NCI-H1436 treated with DMSO at 0.1 percent for 48 hours (cell line): ENCODE results near the gene LBHD2.
"Not testable (repeated sequence)": the region's sequence is repeated elsewhere in the genome, so short reads cannot be mapped to it uniquely, and the experiment has no call there.

ENCODE experiments used
- DNase-seq: peaks from one replicate; lab custom pipeline; 2025; lab: John Stamatoyannopoulos, UW

Gene LBHD2

DNA sequence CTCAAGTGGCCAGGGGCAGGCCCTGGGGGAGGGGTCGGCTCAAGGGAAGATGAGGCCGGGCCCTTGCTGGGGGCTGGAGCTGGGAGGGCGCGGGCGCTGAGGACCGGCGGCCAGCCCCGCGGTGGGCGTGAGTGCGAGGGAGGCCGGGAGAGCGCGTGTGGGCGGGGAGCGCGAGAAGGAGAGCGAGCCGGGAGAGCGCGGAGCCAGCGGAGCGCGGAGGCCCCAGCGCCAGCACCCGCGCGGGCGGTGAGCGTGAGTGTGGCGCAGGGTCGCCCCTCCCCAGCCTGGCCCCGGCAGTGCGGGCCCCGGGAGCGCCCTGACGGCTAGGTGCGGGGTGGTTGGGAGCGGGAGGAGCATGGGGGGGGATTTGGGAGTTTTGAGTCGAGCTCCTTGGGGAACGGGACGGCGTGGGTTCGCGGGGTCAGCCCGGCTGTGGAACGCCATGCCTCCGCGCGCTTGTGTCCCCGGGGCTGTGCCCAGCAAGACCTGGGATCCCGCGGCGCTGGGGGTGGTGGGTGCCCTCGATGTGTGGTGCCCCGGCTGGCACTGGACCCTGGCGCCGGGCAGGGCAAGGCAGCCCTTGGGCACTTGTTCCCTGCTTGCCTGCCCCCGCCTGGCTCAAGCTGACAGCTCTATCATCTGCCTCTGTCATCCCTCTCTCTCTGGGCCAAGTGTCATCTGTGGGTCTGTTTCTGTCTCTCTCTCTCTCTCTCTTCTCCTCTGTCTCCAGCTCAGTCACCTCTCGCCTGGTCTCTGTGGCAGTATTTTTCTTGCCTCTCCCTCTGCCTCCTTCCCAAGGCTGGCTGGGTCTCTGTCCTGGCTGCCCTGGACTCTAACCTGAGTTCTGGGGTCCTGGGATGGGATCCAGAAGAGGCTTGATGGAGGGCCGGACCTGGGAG lies at the start of gene LBHD2:
LBHD2 (plus strand) TSS at position 190 of the 899 bp plus-strand sequence. CDS start 1,803 bp downstream, outside the sequence.
- DNase-seq: no peak

GRCh38 chr14:103041464-103041863 lies 42.5 kb upstream of the LBHD2 start:
- no peak for DNase-seq

GRCh38 chr14:103043257-103044015 lies 40.6 kb upstream of the LBHD2 start:
- no peak for DNase-seq

GRCh38 chr14:103045371-103045869 lies 38.6 kb upstream of the LBHD2 start:
- DNase-seq: no peak

DNA sequence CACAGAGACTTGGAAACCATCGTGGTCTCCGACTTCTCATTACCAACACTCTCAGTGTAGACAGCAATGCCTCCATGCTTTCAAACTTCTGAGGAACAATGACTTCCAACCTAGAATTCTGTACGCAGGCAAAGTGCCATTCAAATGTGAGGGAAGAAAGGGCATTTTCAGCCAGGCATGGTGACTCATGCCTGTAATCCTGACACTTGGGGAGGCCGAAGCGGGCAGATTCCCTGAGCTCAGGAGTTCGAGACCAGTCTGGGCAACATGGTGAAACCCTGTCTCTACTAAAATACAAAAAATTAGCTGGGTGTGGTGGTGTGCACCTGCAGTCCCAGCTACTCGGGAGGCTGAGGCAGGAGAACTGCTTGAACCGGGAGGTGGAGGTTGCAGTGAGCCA lies 36.6 kb upstream of the LBHD2 start:
- not testable (repeated sequence) for DNase-seq

- no peak for DNase-seq
These were observed 33.1 kb upstream of the LBHD2 start for GRCh38 chr14:103050935-103051334.

DNA sequence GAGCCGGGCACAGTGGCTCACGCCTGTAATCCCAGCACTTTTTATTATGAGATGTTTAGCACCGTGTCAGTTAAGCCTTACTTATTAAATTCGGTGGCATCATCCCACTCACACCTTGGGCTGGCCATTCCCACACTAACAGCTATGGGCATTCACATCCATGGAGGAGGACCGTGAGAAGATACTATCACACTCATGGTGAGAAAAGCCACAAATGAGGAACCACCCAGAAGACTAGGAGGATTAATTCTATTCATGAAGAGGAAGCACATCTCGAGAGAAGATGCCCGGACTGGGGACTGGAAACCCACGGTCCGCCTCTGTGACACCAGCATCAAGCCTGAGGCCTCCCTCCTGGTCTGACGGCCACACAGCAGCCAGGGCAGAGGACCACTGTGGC lies 31.6 kb upstream of the LBHD2 start:
- DNase-seq: no peak

- no peak for DNase-seq
These were observed 28.3 kb upstream of the LBHD2 start for GRCh38 chr14:103055695-103056094.

DNA sequence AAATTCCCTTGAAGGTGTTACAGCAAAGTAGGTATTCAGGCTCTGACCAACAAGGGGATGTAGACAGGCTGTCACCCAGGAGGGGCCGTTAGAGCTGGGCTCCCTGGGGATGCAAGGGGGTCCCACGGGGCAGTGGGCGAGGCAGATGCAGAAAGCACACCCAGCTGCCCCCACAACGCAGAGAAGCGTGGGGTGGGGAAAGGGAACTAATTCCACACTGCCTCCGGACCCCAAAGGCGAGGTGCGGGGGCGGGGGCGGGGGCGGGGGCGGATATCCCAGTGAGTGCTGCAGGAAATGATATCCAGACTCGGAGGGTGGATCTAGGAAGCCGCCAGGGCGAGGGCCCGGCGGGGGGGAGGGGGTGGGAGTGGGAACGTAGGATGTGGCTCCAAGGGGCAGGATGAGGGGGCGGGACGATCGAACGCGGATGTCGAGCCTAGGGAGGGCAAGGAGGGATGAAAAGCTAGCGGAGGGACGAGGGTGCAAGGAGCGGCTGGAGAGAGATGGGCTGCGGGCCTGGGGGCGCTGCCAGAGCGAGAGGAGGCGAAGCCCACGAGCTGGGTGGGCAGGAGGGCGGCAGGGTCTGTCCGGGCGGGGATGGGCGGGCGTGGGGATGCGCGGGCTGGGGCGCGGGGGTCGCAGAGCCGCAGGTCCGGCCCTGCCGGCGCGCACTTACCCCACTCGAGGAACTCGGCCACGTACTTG lies 27.5 kb upstream of the LBHD2 start:
- no peak for DNase-seq

DNA sequence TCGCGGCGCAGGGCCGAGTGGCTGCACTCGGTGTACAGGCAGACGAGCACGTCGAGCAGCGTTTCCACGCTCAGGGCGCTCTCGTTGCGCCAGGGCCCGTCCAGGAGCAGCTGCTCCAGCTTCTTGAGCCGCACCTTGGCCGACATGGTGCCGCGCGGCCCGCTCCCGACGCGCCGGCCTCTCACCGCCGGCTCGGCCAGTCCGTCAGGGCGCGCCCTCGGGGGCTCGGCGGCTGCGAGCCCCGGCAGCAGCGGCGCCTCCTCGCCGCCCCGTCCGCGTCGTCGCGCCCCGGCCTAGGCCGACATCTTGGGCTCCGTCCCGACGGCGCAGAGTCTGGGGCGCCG lies 27.0 kb upstream of the LBHD2 start:
- no peak for DNase-seq

DNA sequence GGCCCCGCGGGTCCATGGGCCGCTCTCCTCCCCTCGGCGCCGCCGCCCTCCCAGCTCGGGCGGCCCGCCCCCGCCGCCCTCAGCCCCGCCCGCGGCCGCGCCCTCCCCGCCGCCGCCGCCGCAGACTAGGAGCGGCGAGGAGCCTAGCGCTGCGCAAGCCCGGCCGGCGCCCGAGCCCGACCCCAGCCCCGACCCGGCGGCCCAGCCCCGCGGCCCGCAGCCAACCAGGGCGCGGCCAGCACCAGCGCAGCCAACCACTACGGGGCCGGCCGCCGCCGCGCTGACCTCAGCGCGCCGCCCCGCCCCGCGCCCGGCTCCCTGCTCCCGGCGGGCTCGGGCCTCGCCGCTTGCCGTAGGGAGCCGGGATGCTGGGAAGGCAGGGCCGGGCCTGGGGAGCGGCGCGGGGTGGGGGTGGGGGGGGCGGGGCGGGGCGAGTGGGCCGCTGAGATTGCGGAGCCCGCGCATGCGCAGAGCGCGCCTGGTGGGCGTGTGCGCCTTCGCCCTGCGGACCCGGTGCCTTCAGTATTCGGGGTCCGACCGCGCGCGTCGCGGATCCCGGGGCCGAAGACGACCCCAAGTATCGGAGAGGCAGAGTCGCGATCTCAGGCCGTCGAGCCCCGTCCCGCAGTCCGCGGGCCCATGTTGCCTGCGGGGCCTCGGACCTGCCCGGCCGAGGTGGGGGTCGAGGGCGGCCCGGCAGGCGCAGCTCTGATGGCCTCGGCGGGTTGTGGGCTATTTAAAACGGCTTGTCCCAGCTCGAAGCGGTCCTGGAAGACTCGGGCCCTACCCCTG lies 26.4 kb upstream of the LBHD2 start, which contains the start of gene CDC42BPB:
CDC42BPB (minus strand) TSS at position 178 of the 792 bp plus-strand sequence. CDS start 376 bp downstream, outside the sequence.
- no peak for DNase-seq

DNA sequence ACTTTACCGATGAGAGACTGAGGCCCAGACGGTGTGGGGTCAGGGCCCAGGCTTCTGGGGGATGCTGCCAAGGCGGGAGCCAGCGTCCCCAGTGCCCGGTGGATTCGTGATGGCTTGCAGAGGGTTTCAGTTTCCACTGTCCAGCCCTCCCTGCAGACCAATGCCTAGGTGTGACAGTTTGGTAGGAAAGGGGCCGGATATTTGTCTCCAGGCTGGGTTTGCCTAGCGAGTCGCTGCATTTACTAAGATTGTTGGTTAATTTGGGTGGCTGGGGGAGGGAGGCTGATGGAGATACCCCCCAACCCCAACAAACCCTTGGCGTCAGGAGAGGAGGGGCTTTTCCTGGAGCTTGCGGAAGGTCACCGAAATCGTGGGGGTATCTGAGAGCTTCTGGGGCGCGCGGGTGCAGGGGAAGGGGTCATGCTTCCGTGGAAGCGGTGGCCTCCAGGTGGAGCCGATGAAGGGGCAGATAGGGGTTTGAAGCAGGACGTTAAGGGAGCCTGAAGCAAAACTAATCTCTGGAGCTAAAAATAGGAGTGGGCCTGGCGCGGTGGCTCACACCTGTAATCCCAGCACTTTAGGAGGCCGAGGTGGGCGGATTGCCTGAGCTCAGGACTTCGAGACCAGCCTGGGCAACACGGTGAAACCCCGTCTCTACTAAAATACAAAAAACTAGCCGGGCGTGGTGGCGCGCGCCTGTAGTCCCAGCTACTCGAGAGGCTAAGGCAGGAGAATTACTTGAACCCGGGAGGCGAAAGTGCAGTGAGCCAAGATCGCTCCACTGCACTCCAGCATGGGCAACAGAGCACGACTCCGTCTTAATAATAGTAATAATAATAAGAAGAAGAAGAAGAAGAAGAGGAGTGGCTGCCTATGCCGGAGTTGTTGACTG lies 25.6 kb upstream of the LBHD2 start:
- DNase-seq: no peak

- DNase-seq: no peak
These were observed 24.5 kb upstream of the LBHD2 start for GRCh38 chr14:103059556-103059955.

DNA sequence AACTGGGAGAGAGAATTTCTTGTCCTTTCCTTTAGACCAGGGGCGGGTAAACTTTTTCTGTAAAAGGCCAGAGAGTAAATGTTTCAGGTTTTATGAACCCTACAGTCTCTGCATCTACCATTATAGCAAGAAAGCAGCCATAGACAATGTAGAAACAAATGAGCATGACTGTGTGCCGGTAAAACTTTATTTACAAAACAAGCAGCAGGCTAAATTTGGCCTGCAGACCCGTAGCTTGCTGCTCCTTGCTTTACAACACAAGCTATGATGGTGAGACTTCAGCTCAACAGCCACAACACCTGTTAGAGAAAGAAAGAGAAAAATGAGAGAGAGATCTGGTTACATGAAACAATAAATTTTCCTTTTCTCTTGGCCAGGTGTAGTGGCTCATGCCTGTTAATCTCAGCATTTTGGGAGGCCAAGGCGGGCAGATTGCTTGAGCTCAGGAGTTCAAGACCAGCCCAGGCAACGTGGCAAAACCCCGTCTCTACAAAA lies 22.5 kb upstream of the LBHD2 start:
- no peak for DNase-seq

GRCh38 chr14:103064436-103064835 lies 19.6 kb upstream of the LBHD2 start:
- no peak for DNase-seq

GRCh38 chr14:103064978-103065377 lies 19.0 kb upstream of the LBHD2 start:
- no peak for DNase-seq

DNA sequence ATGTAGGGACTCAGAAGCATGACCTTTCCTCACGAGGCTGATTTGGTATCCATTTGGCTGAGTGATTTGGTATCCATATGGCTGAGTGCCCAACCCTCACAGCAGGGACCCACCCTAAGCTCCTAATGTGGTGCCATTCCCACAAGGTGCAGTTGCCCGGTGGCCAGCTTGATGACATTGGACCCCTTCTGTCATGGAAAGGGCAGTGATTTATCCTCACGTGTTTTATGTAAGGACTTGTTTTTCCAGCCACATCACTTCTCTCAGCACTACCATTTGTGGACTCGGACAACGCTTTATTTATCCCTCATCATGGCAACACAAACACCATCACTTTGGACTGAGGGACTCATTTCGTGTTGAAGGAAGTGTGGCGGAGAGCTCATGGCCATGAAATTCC lies 18.1 kb upstream of the LBHD2 start:
- no peak for DNase-seq

DNA sequence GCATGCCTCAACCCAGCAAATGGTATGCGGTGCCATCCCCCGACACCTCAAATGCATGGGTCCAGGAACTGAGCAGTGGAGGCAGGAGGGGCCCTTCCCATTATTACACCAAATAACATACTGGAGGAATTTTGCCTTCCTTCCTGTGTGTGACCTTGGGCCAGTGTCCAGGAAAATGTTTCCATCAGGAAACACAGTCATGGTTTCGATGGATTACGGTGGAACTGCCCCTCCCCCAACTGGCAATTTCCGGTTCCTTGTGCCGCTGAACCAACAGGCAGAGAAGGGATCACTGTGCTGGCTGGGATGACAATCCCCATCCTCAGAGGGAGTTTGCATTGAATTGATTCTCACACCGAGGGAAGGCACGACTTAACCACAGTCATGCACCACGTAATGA lies 17.6 kb upstream of the LBHD2 start:
- DNase-seq: no peak

- no peak for DNase-seq
These were observed 16.6 kb upstream of the LBHD2 start for GRCh38 chr14:103067231-103067954.
